HG02610 (cell line): ENCODE measurements around the gene RPS6KA2.

ENCODE experiments used
- ATAC-seq: cut with Tn5 transposase; IDR thresholded peaks from one replicate; pipeline ENCODE4 v1.9.1; 2021; ENCODE audit warnings: mild to moderate bottlenecking, moderate library complexity; ENCODE audit not compliant: unreplicated experiment

Gene RPS6KA2

GRCh38 chr6:166436195-166437139 is 190.6 kb downstream of the RPS6KA2 start:
- no peak for ATAC-seq

- ATAC-seq: peak; percentile 54
Observed at GRCh38 chr6:166435574-166435973, 191.5 kb downstream of the RPS6KA2 start.

GRCh38 chr6:166434336-166434735 is 192.7 kb downstream of the RPS6KA2 start:
- ATAC-seq: no peak

DNA sequence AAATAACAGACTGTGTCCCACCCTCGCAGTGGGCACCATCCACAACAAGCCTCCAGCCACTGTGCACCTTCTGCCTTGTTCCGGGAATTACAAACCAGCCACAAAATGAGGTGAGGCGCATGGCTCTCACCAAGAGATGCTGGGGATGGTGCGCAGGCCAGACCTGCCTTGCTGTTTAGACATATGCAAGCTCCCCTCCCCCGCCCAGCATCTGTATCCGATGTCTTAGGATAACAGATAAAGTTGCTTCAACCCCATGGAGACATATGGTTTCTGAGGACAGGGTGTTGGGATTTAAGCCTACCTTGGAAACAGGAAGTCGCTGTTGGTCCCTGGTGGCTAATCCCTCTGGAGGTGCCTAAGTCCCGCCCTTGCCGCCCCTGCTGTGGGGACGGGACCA is 194.0 kb downstream of the RPS6KA2 start:
- ATAC-seq: no peak

DNA sequence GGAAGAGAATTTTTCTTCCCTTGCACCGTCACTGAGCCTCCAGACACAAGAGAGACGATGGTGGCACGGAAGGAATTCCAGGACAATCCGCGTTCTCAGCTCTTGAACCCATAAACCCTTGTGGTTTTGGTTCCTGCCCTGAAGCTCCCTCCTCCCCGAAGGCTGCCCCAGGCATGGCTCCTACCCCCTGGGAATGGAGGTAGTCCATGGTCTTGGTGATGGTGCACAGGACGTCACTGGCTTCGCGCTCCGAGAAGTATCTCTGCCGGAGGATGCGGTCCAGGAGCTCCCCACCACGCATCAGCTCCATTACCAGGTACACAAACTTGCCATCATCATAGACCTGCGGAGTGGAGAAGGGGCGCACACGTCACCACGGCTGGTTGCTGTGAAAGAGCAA is 196.8 kb downstream of the RPS6KA2 start:
- no peak for ATAC-seq

GRCh38 chr6:166424431-166424830 is 202.6 kb downstream of the RPS6KA2 start:
- no peak for ATAC-seq

DNA sequence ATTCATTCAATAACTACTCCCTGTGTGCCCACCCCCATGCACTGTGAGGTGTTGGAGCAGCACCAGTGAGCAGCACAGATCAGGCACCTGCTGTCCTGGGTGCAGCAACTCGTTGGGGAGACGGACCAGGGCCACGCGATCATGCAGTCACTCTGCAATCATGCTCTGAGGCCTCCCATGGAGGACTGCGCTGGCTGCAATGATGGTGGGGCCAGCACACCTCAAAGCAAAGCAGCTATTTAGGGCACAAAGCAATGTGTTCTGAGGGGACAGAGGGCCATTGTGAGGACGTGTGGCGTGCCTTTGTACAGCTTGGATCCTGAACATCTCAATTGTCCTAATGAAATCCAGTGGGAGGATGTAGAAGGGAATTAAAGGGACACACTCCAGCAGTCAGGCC is 203.3 kb downstream of the RPS6KA2 start:
- ATAC-seq: no peak

- ATAC-seq: no peak
Observed at GRCh38 chr6:166423051-166423745, 203.9 kb downstream of the RPS6KA2 start.

- no peak for ATAC-seq
Observed at GRCh38 chr6:166422201-166422940, 204.7 kb downstream of the RPS6KA2 start.

DNA sequence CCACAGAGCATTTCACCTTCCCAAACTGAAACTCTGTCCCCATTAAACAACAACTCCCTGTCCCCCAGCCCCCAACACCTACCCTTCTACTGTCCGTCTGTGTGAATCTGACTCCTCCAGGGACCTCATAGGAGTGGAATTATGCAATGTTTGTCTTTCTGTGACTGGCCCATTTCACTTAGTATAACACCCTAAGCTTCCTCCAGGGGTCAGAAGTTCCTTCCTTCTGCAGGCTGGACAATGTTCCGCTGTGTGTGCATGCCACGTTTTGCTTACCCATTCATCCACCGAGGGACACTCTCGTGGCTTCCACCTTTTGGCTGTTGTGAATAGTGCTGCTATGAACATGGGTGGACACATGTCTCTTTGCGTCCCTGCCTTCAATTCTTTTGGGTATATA is 206.7 kb downstream of the RPS6KA2 start:
- ATAC-seq: no peak

DNA sequence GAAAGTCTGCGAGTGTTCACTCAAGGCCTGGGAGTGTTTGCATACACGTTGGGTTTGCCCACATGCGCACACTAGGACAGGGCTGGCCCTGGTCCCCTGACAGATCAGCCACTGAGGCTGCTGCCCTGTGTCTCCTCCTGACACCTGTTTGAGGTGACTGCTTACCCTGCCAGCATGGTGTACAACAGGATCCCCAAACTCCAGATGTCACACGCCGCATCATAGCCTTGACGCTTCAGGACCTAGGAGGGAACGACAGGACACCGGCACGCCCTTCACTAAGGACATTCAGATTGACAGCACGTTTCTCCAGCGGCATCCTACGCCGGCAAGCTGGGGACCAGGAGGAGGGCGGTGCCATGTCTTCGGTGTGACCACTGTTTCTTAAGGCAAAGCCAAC is 207.3 kb downstream of the RPS6KA2 start:
- peak; percentile 17 for ATAC-seq

- peak; percentile 93 for ATAC-seq
Observed at GRCh38 chr6:166419286-166419685, 207.8 kb downstream of the RPS6KA2 start.

DNA sequence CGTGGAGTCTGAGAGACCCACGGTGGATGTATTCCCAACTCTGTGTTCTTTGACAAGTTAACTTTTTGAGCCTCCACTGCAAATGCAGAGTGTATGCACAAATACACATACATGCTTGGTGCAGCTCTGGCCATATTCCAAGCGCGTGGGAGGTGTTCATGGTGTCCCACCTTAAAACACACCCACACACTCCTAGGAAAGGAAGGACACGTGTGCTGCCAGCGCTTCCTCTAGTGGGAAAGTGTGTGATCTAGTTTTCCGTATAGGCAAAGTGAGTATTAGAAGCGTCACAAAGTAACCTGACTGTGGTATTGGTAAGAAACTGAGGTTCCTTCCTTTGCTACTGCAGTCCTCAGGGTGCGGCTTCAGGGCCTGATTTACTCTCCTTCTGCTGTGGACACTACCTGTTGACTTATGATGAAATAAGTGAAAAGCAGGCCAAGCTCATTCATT is 208.3 kb downstream of the RPS6KA2 start:
- no peak for ATAC-seq

DNA sequence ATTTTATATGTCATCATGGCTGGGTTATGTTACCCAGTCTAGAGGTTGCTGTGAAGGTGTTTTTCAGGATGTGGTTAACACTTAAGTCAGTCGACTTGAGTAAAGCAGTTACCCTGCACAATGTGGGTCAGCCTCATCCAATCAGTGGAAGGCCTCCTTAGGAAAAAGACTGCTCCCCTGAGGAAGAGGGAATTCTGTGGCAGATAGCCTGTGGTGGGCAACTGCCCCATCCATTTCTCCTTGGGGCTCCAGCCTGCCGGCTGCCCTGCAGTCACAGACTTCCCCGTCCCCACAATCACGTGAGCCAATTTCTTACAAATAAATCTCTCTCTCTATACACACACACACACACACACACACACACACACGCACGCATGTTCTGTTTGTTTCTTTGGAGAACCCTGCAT is 209.8 kb downstream of the RPS6KA2 start:
- peak; percentile 59 for ATAC-seq

GRCh38 chr6:166415833-166416347 is 211.2 kb downstream of the RPS6KA2 start:
- no peak for ATAC-seq

DNA sequence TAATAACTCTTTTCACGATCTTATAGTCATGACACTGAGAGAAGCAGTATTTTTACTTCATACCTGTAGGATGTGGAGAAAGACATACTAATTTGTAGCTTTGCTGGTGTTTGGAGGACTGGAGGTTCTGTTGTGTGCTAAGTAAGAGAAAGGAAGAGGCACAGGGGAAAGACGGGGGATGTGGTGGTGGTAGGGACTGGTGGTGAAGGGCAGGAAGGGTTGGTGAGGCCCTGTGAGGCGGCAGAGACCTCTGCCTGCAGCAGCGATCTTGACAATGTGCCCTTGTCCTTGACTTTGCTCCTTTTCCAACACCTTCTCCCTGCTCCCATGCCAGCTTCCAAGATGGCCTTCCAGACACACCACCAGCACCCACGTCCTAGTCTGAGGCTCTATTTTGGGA is 211.7 kb downstream of the RPS6KA2 start:
- ATAC-seq: no peak

DNA sequence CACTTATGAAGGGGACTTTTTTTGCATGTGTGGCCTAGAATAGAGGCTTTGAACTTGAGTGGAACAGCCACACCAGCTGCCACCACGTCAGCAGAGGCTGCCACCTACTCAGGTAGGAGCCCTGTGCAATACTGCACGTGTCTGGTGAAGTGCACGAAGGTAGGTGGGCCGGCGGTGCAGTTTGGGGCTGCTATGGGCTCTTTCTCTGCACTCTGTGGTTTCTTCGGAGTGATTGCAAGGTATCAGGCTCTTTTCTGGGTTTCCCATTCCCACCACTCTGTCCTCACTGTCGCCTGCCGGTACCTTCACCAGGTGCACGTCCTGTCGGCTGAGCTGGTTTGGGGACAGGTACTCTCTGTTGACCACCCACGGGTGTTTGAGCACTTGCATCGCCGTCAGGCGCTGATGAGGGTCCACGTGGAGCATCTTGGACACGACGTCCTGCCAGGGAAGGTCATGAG is 213.5 kb downstream of the RPS6KA2 start:
- ATAC-seq: no peak

GRCh38 chr6:166412911-166413384 is 214.1 kb downstream of the RPS6KA2 start:
- ATAC-seq: no peak

- no peak for ATAC-seq
Observed at GRCh38 chr6:166412156-166412910, 214.7 kb downstream of the RPS6KA2 start.

DNA sequence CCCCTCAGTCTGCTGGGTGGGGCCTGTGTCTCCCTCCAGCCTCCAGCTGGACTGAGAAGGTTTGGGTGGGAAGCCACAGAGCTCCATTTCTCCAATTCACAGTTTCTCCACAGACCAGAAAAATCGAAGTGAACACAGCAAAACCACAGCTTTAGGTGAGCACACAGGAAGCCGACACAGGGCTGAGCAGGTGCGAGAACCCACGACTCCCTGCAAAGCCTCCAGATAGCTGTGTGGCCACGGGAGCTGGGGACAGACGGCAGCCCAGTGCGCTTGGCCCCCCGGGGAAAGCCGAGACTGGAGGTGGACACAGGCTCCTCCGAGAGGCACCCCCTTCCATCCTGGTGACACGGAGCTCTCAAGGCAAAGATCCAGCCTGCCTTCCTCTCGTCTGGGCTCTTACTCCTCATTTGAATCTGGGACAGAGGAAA is 215.3 kb downstream of the RPS6KA2 start:
- no peak for ATAC-seq
